Measurements from ENCODE around the gene EHD2.
"Not testable (repeated sequence)": the region's sequence is repeated elsewhere in the genome, so short reads cannot be mapped to it uniquely, and the experiment has no call there.

The EHD2 gene

DNA sequence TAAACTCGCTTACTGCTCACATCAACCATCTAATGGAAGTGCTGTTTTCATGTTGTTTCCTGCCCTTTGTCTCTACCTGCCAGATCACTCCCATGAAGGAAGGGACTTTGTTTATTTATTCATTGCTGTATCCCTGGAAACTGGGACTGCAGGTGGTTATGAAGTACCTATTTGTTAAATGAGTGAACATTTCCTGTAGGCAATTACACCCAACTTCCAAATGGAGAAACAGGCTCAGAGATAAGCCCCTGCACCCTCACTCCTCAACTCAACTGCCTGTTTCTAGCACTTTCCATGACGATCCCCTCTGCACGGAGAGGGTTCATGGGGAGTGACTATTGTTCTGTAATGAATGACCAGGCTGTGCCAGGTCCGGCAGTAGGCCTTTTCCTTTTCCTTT, 63.3 kb downstream of the EHD2 start:
- no peak for DNase-seq

DNA sequence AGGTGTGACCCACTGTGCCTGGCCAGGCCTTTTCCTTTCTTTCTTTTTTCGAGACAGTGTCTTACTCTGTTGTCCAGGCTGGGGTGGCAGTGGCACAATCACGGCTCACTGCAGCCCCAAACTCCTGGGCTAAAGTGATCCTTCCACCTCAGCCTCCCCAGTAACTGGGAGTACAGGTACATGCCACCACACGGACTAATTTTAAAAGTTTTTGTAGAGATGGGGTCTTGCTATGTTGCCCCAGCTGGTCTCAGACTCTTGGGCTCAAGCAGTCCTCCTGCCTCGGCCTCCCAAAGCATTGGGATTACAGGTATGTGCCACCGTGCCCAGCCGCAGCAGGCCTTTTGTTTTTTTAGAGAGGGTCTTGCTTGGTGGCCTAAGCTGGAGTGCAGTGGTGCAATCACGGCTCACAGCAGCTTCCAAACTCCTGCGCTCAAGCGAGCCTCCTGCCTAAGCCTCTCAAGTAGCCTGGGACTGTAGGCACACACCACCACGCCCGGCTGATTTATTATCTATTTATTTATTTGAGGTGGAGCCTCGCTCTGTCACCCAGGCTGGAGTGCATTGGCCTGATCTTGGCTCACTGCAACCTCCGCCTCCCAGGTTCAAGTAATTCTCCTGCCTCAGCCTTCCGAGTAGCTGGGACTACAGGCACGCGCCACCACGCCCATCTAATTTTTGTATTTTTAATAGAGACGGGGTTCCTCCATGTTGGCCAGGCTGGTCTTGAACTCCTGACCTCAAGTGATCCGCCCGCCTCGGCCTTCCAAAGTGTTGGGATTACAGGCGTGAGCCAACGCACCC, 64.2 kb downstream of the EHD2 start:
- not testable (repeated sequence) for DNase-seq

GRCh38 chr19:47778049-47778953, 65.1 kb downstream of the EHD2 start, which contains the start of gene SELENOW:
Gene SELENOW (plus strand): TSS chr19:47778703. CDS start chr19:47778786, 83 bp downstream.
- peak; percentile 84 for DNase-seq

DNA sequence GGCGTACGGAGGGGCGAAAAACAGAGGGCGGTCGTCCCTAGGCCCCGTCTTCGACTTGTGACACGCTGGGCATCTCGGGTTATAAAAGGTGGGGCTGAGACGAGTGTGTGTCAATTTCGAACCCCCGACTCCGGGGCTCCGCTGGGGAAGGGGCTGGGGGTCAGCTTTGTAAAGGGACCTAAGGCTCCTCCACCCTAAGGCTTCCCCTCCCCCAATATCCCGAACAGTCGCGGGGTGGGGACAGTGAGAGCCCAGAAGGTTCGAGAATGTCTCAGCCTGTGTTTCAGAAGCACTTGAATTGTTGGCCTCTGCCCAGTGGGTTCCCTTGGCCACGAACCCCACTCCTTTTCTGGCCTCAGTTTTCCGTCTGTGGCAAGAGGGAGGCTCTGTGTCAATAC, 65.7 kb downstream of the EHD2 start:
- DNase-seq: peak; percentile 12

- no peak for DNase-seq
Observed at GRCh38 chr19:47779524-47780214, 66.4 kb downstream of the EHD2 start.

DNA sequence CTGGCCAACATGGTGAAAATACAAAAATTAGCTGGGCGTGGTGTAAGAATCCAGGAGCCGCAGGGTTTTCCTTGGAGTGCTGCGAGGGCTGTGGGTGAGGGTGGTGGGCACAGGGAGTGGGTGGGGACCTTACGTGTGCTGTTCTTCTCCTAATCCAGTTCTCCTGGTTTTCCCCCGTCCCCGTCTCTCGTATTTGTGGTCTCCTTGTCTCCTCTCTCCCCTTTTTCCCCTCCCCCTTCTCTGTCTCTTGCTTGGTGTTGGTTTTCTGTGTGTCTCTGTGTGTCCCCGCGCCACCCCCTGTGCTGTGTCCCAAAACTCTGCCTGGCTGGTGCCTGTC, 67.0 kb downstream of the EHD2 start:
- DNase-seq: no peak

- no peak for DNase-seq
Observed at GRCh38 chr19:47781590-47782262, 68.5 kb downstream of the EHD2 start.

DNA sequence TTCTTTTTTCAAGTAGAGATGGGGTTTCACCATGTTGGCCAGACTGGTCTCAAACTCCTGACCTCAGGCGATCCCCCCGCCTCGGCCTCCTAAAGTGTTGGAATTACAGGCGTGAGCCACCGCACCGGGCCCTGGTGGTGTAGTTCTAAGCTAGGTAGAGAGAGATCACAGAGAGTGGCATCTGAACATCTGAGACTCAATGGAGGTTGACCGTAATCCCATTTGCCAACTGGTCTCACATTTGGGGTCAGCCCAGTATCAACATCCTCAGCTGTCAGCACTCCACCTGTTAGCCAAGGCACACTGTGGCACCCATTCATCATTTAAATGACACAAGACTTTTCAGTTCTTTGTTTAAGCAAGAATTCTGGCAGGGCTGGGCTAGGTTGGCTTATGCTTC, 73.3 kb downstream of the EHD2 start:
- no peak for DNase-seq

GRCh38 chr19:47787307-47787706, 74.1 kb downstream of the EHD2 start:
- DNase-seq: not testable (repeated sequence)

GRCh38 chr19:47789811-47790210, 76.6 kb downstream of the EHD2 start:
- DNase-seq: not testable (repeated sequence)

GRCh38 chr19:47790398-47790814, 77.2 kb downstream of the EHD2 start:
- peak; percentile 80 for DNase-seq

- no peak for DNase-seq
Observed at GRCh38 chr19:47792616-47793015, 79.4 kb downstream of the EHD2 start.
